ENCODE data around the gene TSBP1.
"Not testable (repeated sequence)": the region's sequence is repeated elsewhere in the genome, so short reads cannot be mapped to it uniquely, and the experiment has no call there.

Gene TSBP1

DNA sequence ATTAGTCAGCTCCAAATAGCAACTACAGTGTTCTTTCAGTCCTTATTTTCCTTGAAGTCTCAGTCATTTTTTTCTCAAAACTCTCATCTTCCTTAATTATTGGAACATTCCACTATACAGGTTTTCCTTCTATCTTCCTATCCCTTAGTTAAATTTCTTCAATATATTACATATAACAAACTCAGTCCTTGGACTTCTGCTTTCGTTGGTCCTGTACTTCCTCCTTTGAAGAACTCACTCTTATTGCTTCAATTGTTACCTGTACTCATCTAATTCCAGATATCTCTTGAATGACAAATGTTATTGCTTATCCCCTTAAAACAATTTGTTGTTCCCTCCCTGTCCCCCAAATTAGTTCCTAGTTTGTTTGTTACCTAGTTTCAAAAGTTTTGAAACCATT lies 80.2 kb downstream of the TSBP1 start:
- H3K4me3 ChIP-seq (ENCODE audit: low read depth, low read length), result no peak overlapping the region
- DNase-seq (ENCODE audit: low read depth), result no peak
- TF ChIP-seq, protein P1, sequence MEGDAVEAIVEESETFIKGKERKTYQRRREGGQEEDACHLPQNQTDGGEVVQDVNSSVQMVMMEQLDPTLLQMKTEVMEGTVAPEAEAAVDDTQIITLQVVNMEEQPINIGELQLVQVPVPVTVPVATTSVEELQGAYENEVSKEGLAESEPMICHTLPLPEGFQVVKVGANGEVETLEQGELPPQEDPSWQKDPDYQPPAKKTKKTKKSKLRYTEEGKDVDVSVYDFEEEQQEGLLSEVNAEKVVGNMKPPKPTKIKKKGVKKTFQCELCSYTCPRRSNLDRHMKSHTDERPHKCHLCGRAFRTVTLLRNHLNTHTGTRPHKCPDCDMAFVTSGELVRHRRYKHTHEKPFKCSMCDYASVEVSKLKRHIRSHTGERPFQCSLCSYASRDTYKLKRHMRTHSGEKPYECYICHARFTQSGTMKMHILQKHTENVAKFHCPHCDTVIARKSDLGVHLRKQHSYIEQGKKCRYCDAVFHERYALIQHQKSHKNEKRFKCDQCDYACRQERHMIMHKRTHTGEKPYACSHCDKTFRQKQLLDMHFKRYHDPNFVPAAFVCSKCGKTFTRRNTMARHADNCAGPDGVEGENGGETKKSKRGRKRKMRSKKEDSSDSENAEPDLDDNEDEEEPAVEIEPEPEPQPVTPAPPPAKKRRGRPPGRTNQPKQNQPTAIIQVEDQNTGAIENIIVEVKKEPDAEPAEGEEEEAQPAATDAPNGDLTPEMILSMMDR (IDR thresholded peaks at IDR 0.05; ENCODE audit: control insufficient read depth, extremely low read depth, insufficient read depth), result no peak

DNA sequence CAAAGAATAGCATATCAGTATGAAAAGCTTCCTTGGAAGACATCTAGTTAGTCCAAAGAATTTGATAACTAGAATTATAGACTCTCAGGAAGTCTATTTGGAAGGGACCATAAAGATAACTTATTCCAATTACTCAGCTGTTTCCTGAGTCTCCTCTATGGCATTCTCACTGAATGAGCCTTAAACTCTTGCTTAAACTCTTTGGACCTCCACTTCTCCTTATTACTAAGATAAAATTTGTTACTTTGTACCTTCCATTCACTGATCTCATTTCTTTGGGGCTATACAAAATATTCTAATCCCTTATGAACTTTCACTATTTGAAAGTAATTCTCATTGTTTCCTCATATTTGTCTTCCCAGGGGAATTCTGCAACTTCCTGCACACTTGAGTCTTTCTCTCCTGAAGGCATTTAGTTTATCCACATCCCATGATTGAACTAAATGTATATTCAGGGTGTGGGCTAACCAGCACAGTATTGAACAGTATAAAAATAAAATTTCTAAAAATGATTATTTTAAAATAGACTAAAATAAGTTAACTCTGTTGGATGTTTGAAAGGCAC lies 80.7 kb downstream of the TSBP1 start:
- TF ChIP-seq, protein P1 (IDR thresholded peaks at IDR 0.05; ENCODE audit: control insufficient read depth, extremely low read depth, insufficient read depth), result no peak
- no peak for DNase-seq (ENCODE audit: low read depth)
- H3K4me3 ChIP-seq (ENCODE audit: low read depth, low read length), result no peak overlapping the region

DNA sequence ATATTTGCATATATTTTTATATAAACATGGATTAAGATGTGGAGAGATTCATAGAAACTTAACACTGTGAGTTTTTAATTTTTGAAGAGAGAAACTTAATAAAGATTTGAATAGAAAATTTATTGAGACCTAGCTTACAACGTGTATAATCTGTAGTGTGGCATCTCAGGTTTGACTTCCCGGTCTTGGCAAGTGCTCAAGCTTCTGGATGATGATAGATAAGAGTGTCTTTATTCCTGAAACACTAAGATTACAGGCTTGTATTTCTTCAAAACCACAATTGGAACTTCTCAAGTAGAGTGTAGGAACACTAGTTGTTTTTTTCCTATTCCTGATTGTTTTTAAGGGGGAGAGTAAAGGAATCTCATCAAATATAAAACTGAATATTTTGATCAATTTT lies 83.3 kb downstream of the TSBP1 start:
- no peak overlapping the region for H3K4me3 ChIP-seq (ENCODE audit: low read depth, low read length)
- DNase-seq (ENCODE audit: low read depth), result peak; percentile 43
- TF ChIP-seq, protein P1 (IDR thresholded peaks at IDR 0.05; ENCODE audit: control insufficient read depth, extremely low read depth, insufficient read depth), result no peak

DNA sequence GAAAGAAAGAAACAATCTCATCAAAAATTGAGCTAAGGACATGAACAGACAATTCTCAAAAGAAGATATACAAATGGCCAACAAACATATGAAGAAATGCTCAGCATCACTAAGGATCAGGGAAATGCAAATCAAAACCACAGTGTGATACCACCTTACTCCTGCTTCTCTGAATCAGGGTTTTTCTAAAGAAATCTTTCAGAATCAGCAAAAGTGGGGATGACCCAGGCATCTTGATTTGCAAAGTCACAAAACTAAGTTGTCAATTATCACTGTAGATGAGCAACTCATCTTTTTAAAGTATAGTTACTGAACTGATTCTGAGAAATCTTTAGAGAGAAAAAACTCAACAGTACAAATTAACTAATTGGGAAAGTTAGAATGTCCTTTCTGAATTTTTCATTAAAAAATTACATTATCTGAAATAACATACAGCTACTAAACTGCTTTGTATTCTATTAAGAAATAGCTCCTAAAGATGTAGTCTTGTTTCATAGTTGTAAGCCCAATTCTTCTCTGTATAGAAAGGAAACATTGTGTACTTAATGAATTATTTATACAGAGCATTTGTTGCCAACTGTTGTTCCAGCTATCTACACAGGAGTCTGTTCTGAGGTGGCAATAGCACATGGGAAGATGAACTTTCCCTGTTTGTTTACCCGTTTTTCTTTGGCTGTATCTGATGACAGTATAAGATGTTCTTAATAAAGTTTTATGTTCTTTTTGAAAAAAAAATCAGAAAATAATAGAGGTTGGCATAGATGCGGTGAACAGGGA lies 97.7 kb downstream of the TSBP1 start:
- peak; percentile 90 for DNase-seq (ENCODE audit: low read depth)
- H3K4me3 ChIP-seq (ENCODE audit: low read depth, low read length), result not testable (repeated sequence)

DNA sequence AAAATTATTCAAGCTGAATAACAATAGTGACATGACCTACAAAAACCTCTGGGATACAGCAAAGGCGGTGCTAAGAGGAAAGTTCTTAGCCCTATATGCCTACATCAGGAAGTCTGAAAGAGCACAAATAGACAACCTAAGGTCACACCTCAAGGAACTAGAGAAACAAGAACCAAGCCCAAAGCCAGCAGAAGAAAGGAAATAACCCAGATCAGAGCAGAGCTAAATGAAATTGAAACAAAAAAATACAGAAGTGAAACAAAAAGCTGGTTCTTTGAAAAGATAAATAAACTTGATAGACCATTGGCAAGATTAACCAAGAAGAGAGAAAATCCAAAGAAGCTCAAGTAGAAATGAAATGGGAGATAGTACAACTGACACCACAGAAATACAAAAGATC lies 100.3 kb downstream of the TSBP1 start:
- TF ChIP-seq, protein P1 (IDR thresholded peaks at IDR 0.05; ENCODE audit: control insufficient read depth, extremely low read depth, insufficient read depth), result no peak
- DNase-seq (ENCODE audit: low read depth), result no peak

DNA sequence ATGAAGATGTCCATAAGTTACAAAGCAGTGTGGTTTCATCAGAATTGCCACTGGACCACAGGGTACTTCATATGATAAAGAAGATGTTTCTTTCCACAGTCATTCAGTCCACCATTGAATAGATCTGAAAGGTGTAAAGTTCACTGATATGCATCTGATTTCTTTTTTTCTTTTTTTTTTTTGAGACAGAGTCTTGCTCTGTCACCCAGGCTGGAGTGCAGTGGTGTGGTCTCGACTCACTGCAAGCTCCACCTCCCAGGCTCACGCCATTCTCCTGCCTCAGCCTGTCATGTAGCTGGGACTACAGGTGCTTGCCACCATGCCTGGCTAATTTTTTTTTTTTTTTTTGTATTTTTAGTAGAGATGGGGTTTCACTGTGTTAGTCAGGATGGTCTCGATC lies 103.2 kb downstream of the TSBP1 start:
- H3K4me3 ChIP-seq (ENCODE audit: low read depth, low read length); DNase-seq (ENCODE audit: low read depth): not testable (repeated sequence)

More for the DNA sequence above, 100.3 kb downstream of the TSBP1 start:
- H3K4me3 ChIP-seq (ENCODE audit: low read depth, low read length), result no peak overlapping the region

DNA sequence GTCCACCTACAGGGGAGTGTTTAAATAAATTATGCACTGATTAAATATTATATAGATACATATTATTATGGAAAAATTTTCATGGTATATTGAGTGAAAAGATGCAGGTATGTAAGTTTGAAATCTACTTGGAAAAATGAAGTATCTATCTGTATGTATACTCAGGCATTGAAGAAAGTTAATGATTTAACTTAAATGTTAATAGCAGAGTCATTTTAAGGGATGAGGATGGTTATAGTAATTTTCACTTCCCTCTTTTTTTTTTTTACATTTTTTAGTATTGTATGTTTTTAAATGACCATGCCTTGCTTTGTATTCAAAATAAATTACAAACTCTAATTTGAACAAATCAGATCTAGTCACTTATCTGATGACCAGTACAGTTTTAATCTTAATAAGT lies 104.7 kb downstream of the TSBP1 start:
- TF ChIP-seq, protein P1 (IDR thresholded peaks at IDR 0.05; ENCODE audit: control insufficient read depth, extremely low read depth, insufficient read depth), result no peak
- H3K4me3 ChIP-seq (ENCODE audit: low read depth, low read length), result no peak overlapping the region
- no peak for DNase-seq (ENCODE audit: low read depth)

DNA sequence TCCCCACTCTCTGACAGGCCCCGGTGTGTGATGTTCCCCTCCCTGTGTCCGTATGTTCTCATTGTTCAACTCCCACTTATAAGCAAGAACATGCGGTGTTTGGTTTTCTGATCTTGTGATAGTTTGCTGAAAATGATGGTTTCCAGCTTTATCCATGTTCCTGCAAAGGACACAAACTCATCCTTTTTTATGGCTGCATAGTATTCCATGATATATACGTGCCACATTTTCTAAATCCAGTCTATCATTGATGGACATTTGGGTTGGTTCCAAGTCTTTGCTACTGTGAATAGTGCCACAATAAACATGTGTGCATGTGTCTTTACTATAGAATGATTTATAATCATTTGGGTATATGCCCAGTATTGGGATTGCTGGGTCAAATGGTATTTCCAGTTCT lies 114.4 kb downstream of the TSBP1 start:
- DNase-seq (ENCODE audit: low read depth), result not testable (repeated sequence)

More for the DNA sequence above, 114.4 kb downstream of the TSBP1 start:
- H3K4me3 ChIP-seq (ENCODE audit: low read depth, low read length), result not testable (repeated sequence)

All from LNCaP clone FGC (cell line).